Fibroblast of pulmonary artery (primary cell): ENCODE measurements around the gene ZNF211.

Source experiments
- DNase-seq: peaks from one replicate; pipeline ENCODE4 v3.0.0-alpha.2; 2010; ENCODE audit warnings: low read depth
- H3K4me3 ChIP-seq: replicated peaks from 2 replicates; pipeline ENCODE4 v1.5.1; 2011; ENCODE audit warnings: low read depth, mild to moderate bottlenecking, control low read depth, low read length, moderate library complexity
- CTCF ChIP-seq: IDR thresholded peaks from 2 replicates; pipeline ENCODE4 v1.5.1; 2011; ENCODE audit warnings: mild to moderate bottlenecking, control low read depth, low read length, inconsistent platforms; ENCODE audit errors: missing control alignments

The ZNF211 gene

GRCh38 chr19:57668635-57669034, 35.7 kb downstream of the ZNF211 start, which contains the start of gene ZSCAN4:
Gene ZSCAN4 (plus strand): TSS chr19:57668935. CDS start chr19:57676146, 7,211 bp downstream.
- H3K4me3 ChIP-seq, result no peak within 1 kb of the TSS
- DNase-seq, result no peak
- no peak for TF ChIP-seq CTCF

GRCh38 chr19:57671124-57671895, 38.3 kb downstream of the ZNF211 start:
- DNase-seq, result no peak
- TF ChIP-seq CTCF, result no peak
- no peak overlapping the region for H3K4me3 ChIP-seq

- DNase-seq, result no peak
- no peak for TF ChIP-seq CTCF
- H3K4me3 ChIP-seq, result no peak overlapping the region
These were observed 39.5 kb downstream of the ZNF211 start for GRCh38 chr19:57672466-57672865.

- no peak for DNase-seq
These were observed 42.9 kb downstream of the ZNF211 start for GRCh38 chr19:57675881-57676280.

GRCh38 chr19:57682226-57682766, 49.3 kb downstream of the ZNF211 start:
- DNase-seq, result no peak
- H3K4me3 ChIP-seq, result peak overlapping the region; percentile 94
- TF ChIP-seq CTCF, result no peak

More at GRCh38 chr19:57675881-57676280, 42.9 kb downstream of the ZNF211 start:
- H3K4me3 ChIP-seq, result no peak overlapping the region
- TF ChIP-seq CTCF, result no peak

- no peak for TF ChIP-seq CTCF
- no peak overlapping the region for H3K4me3 ChIP-seq
- DNase-seq, result no peak
These were observed 53.8 kb downstream of the ZNF211 start for GRCh38 chr19:57686727-57687126.
